ENCODE results near the gene DBH. TPM values are rescaled to one million over a fixed set of nuclear protein-coding genes. Genes with fewer than 3 reads are reported as not detected.
"Not testable (repeated sequence)": the region's sequence is repeated elsewhere in the genome, so short reads cannot be mapped to it uniquely, and the experiment has no call there.

Gene DBH
- total RNA-seq, 2 experiments from 2014 or later, result not detected

GRCh38 chr9:133673258-133673655, 37.1 kb downstream of the DBH start:
- H3K4me1 ChIP-seq (ENCODE audit: insufficient read depth, low read length, poor library complexity, severe bottlenecking), result no peaks in the 10 kb centered on the region
- intact Hi-C loops (cut with micrococcal nuclease; ENCODE audit: unreplicated experiment), result no loop called here
- peaks cover 54% of the 10 kb centered on the region for H3K36me3 ChIP-seq (ENCODE audit: insufficient read depth, low read length)
- TF ChIP-seq EZH2phosphoT487 (IDR thresholded peaks at IDR 0.05; ENCODE audit: borderline replicate concordance, low read depth, low read length), result no peak
- TF ChIP-seq, protein P1, sequence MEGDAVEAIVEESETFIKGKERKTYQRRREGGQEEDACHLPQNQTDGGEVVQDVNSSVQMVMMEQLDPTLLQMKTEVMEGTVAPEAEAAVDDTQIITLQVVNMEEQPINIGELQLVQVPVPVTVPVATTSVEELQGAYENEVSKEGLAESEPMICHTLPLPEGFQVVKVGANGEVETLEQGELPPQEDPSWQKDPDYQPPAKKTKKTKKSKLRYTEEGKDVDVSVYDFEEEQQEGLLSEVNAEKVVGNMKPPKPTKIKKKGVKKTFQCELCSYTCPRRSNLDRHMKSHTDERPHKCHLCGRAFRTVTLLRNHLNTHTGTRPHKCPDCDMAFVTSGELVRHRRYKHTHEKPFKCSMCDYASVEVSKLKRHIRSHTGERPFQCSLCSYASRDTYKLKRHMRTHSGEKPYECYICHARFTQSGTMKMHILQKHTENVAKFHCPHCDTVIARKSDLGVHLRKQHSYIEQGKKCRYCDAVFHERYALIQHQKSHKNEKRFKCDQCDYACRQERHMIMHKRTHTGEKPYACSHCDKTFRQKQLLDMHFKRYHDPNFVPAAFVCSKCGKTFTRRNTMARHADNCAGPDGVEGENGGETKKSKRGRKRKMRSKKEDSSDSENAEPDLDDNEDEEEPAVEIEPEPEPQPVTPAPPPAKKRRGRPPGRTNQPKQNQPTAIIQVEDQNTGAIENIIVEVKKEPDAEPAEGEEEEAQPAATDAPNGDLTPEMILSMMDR (conservative IDR thresholded peaks at IDR 0.05; ENCODE audit: low read length), result no peak
- H4K20me1 ChIP-seq (ENCODE audit: insufficient read depth, low read length), result no peaks in the 10 kb centered on the region
- no peak overlapping the region for H3K4me3 ChIP-seq (ENCODE audit: low read depth, low read length, poor library complexity, severe bottlenecking)
- POLR2A ChIA-PET, result no interaction called here
- no peak for DNase-seq (ENCODE audit: low spot score)
- no peak overlapping the region for H3K4me2 ChIP-seq (ENCODE audit: low read length)
- no peaks in the 10 kb centered on the region for H3K79me2 ChIP-seq (ENCODE audit: insufficient read depth, low read depth, low read length)
- H3K9me3 ChIP-seq (ENCODE audit: low read length), result 0 out of 2 replicates have a peak, but pooled peaks cover 6% of the 10 kb centered on the region
- H2AFZ ChIP-seq (ENCODE audit: low read length), result no peak overlapping the region
- H3K9me2 ChIP-seq (ENCODE audit: insufficient read depth, low read length), result no peaks in the 10 kb centered on the region
- H3K27ac ChIP-seq (ENCODE audit: low read depth, low read length, poor library complexity, severe bottlenecking), result no peak overlapping the region
- BruUV-seq (replicated peaks), result no TSS peak
- CTCF ChIA-PET (ENCODE audit: unreplicated experiment), result no interaction called here

- ChIA-PET POLR2A (no interaction called here), CTCF (ENCODE audit: unreplicated experiment) (interaction anchor here (0.5 kb wide), 1 partner anchor 29 kb away, joined by 3 read pairs; no protein-coding TSS in a partner anchor)
- no peak overlapping the region for H2AFZ ChIP-seq (ENCODE audit: low read length)
- TF ChIP-seq, protein P1 (conservative IDR thresholded peaks at IDR 0.05; ENCODE audit: low read length), result no peak
- no peak for TF ChIP-seq EZH2phosphoT487 (IDR thresholded peaks at IDR 0.05; ENCODE audit: borderline replicate concordance, low read depth, low read length)
- H4K20me1 ChIP-seq (ENCODE audit: insufficient read depth, low read length), result no peaks in the 10 kb centered on the region
- no peak overlapping the region for H3K27ac ChIP-seq (ENCODE audit: low read depth, low read length, poor library complexity, severe bottlenecking)
- no peaks in the 10 kb centered on the region for H3K4me1 ChIP-seq (ENCODE audit: insufficient read depth, low read length, poor library complexity, severe bottlenecking)
- no peaks in the 10 kb centered on the region for H3K79me2 ChIP-seq (ENCODE audit: insufficient read depth, low read depth, low read length)
- H3K36me3 ChIP-seq (ENCODE audit: insufficient read depth, low read length), result peaks cover 55% of the 10 kb centered on the region
- no peak for DNase-seq (ENCODE audit: low spot score)
- no peak overlapping the region for H3K4me3 ChIP-seq (ENCODE audit: low read depth, low read length, poor library complexity, severe bottlenecking)
- intact Hi-C loops (cut with micrococcal nuclease; ENCODE audit: unreplicated experiment), result no loop called here
- H3K4me2 ChIP-seq (ENCODE audit: low read length), result no peak overlapping the region
- H3K9me3 ChIP-seq (ENCODE audit: low read length), result 0 out of 2 replicates have a peak, but pooled peaks cover 6% of the 10 kb centered on the region
- H3K9me2 ChIP-seq (ENCODE audit: insufficient read depth, low read length), result no peaks in the 10 kb centered on the region
- BruUV-seq (replicated peaks), result no TSS peak
These were observed 37.9 kb downstream of the DBH start for GRCh38 chr9:133674091-133674490.

DNA sequence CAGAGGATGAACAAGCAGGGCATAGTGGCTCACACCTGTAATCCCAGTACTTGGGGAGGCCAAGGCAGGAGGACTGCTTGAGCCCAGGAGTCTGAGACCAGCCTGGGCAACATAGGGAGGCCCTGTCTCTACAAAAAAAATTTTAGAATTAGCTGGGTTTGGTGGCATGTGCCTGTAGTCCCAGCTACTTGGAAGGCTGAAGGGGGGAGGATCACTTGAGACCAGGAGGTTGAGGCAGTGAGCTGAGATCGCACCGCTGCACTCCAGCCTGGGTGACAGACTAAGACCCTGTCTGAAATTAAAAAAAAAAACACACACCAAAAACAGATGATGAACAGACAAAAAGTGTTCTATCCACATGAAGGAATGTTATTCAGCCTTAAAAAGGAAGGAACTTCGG, 39.6 kb downstream of the DBH start:
- BruUV-seq (replicated peaks); H3K4me3 ChIP-seq (ENCODE audit: low read depth, low read length, poor library complexity, severe bottlenecking); H3K27ac ChIP-seq (ENCODE audit: low read depth, low read length, poor library complexity, severe bottlenecking); CTCF ChIA-PET (ENCODE audit: unreplicated experiment); H2AFZ ChIP-seq (ENCODE audit: low read length); H3K9me2 ChIP-seq (ENCODE audit: insufficient read depth, low read length); H3K79me2 ChIP-seq (ENCODE audit: insufficient read depth, low read depth, low read length); DNase-seq (ENCODE audit: low spot score); intact Hi-C loops (cut with micrococcal nuclease; ENCODE audit: unreplicated experiment); H4K20me1 ChIP-seq (ENCODE audit: insufficient read depth, low read length); POLR2A ChIA-PET; H3K4me2 ChIP-seq (ENCODE audit: low read length); H3K9me3 ChIP-seq (ENCODE audit: low read length); H3K4me1 ChIP-seq (ENCODE audit: insufficient read depth, low read length, poor library complexity, severe bottlenecking): not testable (repeated sequence)
- H3K36me3 ChIP-seq (ENCODE audit: insufficient read depth, low read length), result peaks cover 48% of the 10 kb centered on the region
